DOHH2 (cell line): ENCODE measurements around the gene SLFN12L.

ENCODE experiments used
- CTCF ChIP-seq: fragments of 200-600 bp; sonication (generic); IDR thresholded peaks from one replicate; pipeline ENCODE4 v1.5.1; 2014; ENCODE audit warnings: antibody characterized with exemption, mild to moderate bottlenecking, low read depth, low read length; ENCODE audit not compliant: poor library complexity, severe bottlenecking
- EZH2phosphoT487 ChIP-seq: fragments of 200-600 bp; sonication (generic); IDR thresholded peaks from 2 replicates; pipeline ENCODE4 v1.6.1; 2017; ENCODE audit warnings: borderline replicate concordance, mild to moderate bottlenecking, antibody characterized with exemption, low read length, moderate library complexity, mixed read lengths

DNA sequence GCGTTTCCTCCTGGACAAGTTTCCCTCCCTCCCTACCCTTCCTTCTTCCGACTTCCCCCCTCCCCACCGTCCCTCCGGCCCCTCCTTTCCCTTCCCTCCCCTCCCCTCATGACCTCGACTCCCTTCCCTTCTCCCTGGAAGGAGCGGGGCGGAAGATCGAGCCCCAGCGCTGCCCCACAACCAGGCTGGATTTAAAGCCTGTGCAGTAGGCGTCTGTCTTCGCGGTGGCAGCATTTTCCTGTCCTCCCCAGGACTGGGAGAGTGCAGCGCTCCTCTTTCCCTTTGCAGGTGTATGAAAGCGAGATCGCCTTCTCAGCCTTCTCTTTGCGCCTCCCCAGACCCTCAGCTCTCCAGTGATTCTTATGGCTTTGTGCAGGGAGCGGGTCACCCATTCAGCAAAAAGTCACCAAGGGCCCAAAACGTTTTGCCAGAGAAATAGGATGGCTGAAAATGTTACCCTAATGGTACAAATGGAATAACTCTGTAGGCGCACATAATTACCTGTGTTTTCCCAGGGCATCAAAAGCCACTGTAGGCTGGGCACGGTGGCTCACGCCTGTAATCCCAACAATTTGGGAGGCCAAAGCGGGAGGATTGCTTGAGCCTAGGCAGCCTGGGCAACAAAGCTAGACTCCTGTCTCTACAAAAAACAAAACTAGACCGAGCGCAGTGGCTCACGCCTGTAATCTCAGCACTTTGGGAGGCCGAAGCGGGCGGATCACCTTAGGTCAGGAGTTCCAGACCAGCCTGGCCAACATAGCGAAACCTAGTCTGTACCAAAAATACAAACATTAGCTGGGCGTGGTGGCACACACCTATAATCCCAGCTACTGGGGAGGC lies 40.8 kb downstream of the SLFN12L start:
- no peak for TF ChIP-seq CTCF
- TF ChIP-seq EZH2phosphoT487, result no peak
